GM18870 (cell line): ENCODE data around the gene MCL1.

Experiments
- ATAC-seq: cut with Tn5 transposase; IDR thresholded peaks from one replicate; pipeline ENCODE4 v1.9.1; 2021; ENCODE audit warnings: moderate library complexity; ENCODE audit not compliant: unreplicated experiment

Gene MCL1

DNA sequence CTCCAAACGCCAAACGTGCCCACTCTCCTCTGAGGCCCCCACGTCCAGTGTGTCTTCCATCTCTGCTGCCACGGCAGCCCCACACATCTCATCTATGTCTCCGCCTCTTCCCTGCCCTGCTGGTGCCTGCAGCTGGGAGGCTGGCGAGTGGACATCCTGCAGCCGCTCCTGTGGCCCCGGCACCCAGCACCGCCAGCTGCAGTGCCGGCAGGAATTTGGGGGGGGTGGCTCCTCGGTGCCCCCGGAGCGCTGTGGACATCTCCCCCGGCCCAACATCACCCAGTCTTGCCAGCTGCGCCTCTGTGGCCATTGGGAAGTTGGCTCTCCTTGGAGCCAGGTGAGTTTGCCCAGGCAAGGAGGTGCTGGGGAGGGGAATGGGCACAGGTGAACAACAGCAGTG is 21.6 kb downstream of the MCL1 start:
- ATAC-seq = no peak

DNA sequence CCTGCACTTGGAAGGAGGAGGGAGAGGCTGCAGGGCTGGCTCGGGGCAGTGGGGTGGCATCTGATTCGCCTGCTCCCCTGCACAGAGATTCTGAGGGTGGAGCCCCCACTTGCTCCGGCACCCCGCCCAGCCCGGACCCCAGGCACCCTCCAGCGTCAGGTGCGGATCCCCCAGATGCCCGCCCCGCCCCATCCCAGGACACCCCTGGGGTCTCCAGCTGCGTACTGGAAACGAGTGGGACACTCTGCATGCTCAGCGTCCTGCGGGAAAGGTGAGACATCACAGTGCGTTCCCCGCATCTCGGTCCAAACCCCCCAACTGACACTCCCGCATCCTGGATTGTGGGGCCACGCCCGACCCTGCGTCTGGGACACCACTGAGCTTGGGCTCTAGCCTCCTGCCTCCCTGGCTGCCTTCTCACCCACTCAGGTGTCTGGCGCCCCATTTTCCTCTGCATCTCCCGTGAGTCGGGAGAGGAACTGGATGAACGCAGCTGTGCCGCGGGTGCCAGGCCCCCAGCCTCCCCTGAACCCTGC is 22.3 kb downstream of the MCL1 start:
- no peak for ATAC-seq

DNA sequence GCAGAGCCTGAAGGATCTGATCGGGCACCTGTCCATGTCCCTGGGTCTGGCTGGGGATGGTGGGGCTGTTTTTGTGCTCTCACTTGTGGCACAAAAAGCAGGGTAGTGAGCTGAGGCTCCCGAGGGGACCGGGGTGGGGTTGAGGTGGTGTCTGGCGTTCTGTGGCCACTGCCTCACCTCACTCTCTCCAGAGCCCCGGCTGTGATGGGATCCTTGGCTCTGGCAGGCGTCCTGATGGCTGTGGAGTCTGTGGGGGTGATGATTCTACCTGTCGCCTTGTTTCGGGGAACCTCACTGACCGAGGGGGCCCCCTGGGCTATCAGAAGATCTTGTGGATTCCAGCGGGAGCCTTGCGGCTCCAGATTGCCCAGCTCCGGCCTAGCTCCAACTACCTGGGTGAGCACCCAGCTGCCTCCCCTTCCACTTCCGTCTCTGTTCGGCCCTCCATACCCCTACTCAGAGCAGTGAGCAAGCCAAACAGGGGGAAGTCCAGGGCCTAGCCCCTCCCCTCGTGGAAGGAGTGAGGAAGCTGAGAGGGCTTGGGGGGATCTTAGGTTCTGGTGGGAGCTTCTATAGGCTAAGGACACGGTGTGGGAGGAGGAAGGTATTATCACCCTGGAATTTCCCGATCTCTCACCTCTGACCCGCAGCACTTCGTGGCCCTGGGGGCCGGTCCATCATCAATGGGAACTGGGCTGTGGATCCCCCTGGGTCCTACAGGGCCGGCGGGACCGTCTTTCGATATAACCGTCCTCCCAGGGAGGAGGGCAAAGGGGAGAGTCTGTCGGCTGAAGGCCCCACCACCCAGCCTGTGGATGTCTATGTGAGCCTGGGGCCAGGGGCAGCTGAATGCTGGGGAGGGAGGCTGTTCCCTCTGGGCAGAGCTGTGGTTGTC is 23.2 kb downstream of the MCL1 start:
- ATAC-seq = no peak

DNA sequence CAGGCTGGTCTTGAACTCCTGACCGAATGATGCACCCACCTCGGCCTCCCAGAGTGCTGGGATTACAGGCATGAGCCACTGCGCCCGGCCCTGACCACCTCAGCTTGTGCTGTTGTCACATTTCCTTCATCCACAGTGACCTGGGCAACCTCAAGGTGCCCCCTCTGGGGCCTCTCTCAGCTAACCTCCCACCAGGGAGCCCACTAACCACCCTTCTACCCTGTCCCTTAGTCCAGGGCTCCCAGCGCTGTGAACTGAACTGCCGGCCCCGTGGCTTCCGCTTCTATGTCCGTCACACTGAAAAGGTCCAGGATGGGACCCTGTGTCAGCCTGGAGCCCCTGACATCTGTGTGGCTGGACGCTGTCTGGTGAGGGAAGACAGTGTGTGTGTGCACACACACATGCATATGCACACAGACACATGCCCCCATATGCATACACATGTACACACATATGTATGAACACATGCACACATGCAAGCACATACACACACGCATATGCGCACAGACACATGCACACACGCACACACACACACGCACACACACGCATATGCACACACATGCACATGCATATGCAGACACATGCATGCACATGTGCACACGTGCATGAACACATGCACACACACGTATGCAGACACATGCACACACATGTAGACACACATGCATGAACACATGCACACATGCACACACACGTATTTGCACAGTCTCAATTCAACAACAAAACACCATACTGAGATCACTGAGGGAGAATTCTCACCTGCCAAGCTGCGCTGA is 24.0 kb downstream of the MCL1 start:
- no peak for ATAC-seq

DNA sequence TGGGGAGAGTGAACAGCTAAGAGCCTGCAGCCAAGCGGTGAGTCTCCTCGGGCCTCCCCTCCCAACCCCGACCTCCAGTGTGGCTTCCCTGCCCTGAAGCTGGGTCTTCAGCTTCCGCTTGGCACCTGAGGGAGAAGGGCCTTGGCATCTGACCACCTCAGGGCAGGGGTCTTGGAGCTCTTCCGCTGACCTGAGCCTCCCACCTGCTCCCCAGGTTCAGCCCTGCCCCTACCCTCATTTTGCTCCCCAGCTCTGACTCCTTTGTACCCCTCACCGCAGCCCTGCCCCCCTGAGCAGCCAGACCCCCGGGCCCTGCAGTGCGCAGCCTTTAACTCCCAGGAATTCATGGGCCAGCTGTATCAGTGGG is 25.3 kb downstream of the MCL1 start:
- no peak for ATAC-seq

DNA sequence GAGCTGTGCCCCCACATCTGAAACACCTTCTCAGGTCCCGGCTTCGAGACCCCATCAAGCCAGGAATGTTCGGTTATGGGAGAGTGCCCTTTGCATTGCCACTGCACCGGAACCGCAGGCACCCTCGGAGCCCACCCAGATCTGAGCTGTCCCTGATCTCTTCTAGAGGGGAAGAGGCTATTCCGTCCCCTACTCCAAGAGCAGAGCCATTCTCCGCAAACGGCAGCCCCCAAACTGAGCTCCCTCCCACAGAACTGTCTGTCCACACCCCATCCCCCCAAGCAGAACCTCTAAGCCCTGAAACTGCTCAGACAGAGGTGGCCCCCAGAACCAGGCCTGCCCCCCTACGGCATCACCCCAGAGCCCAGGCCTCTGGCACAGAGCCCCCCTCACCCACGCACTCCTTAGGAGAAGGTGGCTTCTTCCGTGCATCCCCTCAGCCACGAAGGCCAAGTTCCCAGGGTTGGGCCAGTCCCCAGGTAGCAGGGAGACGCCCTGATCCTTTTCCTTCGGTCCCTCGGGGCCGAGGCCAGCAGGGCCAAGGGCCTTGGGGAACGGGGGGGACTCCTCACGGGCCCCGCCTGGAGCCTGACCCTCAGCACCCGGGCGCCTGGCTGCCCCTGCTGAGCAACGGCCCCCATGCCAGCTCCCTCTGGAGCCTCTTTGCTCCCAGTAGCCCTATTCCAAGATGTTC is 25.9 kb downstream of the MCL1 start:
- ATAC-seq = no peak

DNA sequence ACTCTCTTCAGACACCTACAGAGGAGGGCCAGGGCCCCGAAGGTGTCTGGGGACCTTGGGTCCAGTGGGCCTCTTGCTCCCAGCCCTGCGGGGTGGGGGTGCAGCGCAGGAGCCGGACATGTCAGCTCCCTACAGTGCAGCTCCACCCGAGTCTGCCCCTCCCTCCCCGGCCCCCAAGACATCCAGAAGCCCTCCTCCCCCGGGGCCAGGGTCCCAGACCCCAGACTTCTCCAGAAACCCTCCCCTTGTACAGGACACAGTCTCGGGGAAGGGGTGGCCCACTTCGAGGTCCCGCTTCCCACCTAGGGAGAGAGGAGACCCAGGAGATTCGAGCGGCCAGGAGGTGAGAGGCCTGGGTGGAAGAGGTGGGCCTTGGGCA is 26.5 kb downstream of the MCL1 start:
- ATAC-seq = no peak

DNA sequence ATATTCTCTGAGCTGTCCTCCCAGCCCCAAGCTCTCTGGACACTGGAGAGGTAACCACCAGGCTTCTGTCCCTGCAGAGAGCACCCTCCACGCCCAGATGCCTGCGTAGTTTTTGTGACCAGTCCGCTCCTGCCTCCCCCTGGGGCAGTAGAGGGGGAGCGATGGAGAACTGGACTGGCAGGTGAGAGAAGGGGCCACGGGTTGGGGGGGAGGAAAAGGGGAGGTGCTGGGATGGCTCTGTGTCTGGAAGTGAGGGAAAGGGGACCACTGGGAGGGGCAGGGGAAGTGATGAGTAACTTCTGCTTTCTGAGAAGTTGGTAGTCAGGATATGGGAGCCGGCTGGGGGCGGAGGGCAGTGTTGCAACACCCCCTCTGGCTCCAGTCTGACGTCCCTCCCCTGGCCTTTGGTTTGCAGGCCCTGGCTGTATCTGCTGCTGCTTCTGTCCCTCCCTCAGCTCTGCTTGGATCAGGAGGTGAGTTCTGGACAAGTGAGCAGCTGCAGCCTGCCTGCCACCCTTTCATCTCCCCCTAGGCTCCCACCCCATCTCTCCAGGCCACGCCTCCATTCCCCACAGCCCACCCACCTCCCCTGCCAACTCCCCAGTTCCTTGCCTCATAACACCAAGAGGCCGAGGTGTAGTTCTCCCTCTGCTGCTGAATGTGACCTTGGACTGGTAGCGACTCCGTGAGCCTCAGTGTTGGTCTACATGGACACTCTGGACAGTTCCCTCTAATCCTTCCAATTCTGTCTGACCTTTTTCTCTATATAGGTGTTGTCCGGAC is 27.1 kb downstream of the MCL1 start:
- ATAC-seq = no peak

DNA sequence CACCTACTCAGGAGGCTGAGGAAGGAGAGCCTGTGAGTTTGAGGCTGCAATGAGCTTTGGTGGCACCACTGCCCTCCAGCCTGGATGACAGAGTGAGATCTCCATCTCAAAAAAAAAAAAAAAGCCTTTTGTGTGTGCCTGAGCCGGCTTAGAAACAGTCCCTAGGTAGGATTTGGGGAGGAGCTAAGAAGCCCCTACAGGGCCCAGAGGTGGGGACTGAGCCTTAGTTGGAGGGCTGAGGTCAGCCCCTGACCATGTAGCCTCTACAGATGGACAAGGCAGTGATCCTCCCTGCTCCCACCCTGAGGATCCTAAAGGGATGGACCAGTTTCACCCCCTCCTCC is 27.7 kb downstream of the MCL1 start:
- ATAC-seq = no peak

DNA sequence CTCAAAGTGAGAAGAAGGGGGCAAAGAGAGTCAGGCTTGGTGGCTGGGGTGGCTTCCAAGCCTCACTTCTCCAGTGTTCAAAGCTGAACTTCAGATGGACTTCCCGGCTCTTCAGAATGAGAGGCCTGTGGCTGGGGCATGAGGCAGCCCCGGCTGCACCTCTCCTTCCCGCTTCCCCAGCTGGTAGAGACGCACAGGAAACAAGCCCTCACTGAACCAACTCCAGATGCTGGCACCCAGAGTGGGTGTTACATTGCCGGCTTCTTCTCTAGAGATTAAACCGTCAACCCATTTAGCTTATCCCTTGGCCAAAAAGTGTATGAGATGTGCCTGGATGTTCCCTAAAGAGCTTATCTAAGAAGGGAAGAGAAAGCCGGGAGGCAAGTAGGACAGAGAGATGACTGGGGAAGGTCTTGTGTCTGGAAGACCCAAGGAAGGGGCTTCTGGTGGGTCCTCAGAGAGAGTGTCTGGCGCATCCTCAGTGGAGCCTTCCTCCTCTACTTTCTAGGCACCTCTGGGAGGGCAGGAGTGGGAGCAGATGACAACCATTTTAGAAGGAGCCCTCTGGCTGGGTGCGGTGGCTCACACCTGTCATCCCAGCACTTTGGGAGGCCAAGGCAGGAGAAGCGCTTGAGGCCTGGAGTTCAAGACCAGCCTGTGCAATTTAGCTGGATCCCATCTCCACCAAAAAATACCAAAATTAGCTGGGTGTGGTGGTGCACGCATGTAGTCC is 28.2 kb downstream of the MCL1 start:
- ATAC-seq = no peak

DNA sequence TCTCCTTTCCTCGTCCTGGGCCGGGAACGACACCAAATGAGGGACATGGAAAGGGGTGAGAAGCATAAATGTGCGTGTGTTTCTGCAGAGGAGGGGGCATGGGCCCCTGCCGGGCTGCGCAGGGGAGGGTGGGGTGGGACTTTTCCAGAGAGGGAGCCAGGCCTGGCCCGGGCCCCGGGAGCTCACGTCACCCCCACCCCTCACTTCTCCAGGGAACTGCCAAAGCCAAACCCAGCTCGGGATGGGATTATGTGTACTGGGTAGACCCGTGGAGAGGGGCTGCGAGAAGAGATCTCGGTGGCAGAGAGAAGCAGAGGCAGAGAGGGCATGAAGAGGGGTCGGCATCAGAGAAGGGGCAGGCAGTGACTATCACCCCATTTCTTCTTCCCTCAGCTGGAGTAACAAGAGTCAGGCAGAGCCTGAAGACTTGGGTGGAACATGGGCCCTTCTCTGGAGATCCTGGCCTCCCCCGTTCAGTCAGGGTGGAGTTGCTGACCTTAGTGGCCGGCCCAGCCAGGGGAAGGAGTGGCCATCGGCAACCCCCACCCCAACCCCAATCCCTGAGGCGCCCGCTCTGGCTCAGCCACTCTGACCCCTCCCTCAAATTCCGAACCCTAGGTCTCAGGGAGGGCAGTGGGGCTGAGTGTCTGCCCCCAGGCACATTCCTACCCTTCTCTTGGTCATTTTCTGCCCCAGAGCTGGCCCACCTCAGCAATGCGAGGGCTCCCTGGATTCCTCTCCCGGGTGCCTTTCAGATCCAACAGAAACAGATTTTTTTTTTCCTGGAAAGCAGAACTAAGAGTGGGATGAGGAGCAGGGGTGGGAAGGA is 29.0 kb downstream of the MCL1 start:
- no peak for ATAC-seq

DNA sequence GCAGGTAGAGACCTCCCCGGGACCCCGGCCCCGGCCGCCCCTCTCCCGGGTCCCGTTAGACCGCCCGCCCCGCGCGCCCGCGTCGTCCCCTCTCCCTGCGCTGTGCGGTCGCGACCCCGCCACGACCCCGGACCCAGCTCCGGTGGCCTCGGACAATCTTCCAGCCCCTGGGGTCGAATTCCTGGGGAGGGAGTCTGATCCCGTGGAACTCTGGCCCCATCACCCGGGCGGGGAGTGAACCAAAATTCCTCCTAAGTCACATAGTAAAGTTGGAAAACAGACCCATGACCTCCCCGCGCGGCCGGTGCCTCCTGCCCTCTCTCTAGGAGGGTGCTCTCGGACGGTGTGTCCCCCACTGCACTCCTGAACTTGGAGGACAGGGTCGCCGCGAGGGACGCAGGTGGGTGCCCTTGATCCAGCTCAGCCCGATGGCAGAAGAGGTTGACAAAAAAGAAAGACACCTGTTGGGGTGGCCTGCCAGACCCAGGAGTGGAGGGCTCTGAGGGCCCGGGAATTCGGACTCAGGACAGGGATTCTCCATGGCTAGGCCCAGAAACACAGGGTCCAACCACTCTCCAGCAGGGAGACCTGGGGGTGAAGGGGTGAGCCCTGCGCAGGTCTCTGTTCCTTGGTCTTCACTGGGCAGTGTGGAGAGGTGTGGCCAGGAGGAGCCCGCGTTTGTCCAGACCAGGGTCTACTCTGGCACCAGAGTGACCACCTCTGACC is 29.8 kb downstream of the MCL1 start:
- ATAC-seq = no peak

DNA sequence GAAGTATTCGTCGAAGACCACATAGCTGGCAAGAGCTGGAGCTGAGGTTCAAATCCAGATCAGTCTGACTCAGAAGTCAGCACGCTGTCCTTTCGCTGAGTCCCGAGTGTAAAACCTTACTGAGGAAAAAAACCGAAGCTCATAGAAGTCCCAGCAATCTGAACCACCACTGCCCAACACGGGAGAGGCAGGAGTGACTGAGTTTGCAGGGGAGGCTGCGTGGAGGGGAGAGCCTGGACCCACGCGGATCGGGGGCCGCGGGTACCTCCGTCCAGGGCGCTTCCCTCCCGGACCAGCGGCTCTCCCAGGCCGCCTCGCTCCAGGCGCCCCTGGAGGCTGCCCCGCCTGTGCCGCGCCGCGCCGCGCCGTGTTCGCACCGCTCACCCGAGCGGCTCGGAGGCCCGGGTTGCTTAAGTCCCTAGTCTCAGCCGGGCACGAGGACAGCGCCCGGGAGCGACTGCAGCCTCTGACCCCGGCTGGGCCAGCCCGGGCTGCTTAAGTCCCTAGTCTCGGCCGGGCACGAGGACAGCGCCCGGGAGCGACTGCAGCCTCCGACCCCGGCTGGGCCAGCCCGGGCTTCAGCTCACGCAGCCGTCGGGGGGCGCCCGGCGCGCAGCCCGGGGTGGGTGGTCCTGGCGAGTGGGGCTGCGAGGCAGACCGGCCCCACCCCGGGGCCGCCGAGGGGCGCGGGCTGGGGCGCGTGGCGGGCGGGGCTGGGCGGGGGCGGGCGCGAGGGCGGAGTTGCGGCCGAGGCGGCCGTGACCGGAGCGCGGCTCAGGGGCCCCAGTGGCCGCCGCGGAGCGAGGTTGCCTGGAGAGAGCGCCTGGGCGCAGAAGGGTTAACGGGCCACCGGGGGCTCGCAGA is 30.5 kb downstream of the MCL1 start, which contains the start of gene ADAMTSL4:
ADAMTSL4 (plus strand) TSS at position 777 of the 864 bp plus-strand sequence. CDS start 2,881 bp downstream, outside the sequence.
- no peak for ATAC-seq

DNA sequence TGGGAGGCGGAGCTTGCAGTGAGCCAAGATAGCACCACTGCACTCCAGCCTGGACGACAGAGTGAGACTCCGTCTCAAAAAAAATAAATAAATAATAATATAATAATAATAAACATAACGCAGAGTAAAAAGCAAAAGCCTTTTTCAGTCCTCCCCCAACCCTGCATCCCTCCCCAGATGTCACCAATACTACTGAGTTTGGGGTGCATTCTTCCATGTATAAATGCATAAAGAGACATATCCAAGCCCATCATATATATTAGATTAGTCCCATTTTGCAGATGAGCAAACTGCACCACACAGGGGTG is 31.1 kb downstream of the MCL1 start:
- ATAC-seq = no peak

DNA sequence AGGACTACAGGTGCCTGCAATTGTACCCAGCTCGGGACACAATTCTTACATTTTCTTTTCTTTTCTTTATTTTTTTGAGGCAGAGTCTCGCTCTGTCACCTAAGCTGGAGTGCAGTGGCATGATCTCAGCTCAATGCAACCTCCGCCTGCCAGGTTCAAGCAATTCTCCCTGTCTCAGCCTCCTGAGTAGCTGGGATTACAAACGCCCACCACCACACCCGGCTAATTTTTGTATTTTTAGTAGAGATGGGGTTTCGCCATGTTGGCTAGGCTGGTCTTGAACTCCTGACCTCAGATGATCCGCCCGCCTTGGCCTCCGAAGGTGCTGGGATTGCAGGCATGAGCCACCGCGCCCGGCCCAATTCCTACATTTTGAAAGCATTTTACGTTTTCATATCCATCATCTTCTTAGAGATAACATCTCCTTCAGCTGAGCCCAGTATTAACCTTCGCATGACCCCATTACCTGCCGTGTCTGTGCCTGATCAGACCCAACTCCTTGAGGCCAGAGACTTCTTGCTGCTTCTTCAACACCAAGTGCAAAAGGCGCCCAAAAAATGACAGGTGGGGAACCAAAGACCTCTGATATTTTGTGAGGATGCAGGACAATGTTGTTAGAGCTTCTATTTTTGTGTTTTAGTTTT is 33.0 kb downstream of the MCL1 start:
- ATAC-seq = no peak

DNA sequence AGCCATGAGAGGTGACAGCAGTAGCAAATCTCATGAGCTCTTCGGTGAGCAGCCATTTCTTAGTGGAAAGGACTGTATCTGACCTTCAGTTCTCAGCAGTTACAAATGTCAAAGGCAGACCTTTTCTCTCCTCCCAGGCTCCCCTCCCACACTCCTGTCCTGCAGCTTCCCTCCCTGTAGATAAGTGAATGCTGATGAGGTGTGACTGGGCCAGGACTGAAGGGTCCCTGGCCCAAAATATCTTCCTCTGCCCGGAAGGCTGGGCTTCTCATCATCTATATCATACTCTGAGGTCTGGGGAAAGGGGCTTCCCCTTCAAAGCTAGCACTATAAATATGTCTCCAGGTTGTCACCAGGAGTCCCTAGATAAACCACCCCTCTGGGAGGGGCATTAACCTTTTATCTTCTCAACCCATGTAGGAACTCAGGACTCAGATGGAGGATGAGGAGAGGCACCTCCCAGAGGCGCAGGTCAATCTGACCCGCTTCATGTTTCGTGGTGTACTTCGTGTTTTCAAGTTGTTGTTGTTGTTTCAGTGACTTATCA is 33.9 kb downstream of the MCL1 start:
- ATAC-seq = no peak

DNA sequence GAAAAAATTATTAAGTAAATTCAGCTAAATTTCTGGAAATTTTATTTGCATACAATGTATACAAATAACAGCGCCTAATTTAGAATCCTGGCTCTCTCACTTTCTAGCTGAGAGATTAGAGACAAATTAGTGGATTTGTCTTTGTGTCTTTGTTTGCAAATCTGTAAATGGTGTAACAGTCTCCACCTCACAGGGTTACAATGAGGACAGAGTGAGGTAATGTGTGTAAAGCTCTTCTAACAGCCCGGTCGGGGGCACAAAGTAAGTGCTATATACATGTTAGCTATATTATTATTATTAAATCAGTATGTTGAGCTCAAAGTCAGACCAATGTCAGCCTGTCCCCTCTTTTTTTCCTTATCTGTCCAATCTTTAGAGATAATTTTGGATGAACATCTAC is 35.2 kb downstream of the MCL1 start:
- ATAC-seq = no peak
